GM12865 (cell line): ENCODE results near the gene RNF182.
"Not testable (repeated sequence)": the region's sequence is repeated elsewhere in the genome, so short reads cannot be mapped to it uniquely, and the experiment has no call there.

ENCODE experiments used
- DNase-seq: peaks from one replicate; pipeline ENCODE4 v3.0.0; 2010; ENCODE audit warnings: low read depth
- H3K4me3 ChIP-seq: 2 replicates; pipeline ENCODE4 v1.5.1; 2011; ENCODE audit warnings: mild to moderate bottlenecking, low read depth, low read length, control low read depth
- CTCF ChIP-seq: IDR thresholded peaks from 2 replicates; pipeline ENCODE4 v1.5.1; 2011; ENCODE audit warnings: low read length, control low read depth, low read depth, inconsistent platforms; ENCODE audit not compliant: insufficient read depth; ENCODE audit errors: missing control alignments

The RNF182 gene

GRCh38 chr6:13926378-13926777, 1.6 kb downstream of the RNF182 start:
- no peak overlapping the region for H3K4me3 ChIP-seq
- no peak for DNase-seq
- no peak for TF ChIP-seq CTCF

- no peak for DNase-seq
- TF ChIP-seq CTCF: no peak
- no peak overlapping the region for H3K4me3 ChIP-seq
Measured at GRCh38 chr6:13927203-13927602, 2.5 kb downstream of the RNF182 start.

GRCh38 chr6:13929196-13929595, 4.4 kb downstream of the RNF182 start:
- DNase-seq: no peak
- TF ChIP-seq CTCF: no peak
- H3K4me3 ChIP-seq: no peak overlapping the region

GRCh38 chr6:13931797-13932402, 7.1 kb downstream of the RNF182 start:
- DNase-seq: no peak
- TF ChIP-seq CTCF: no peak
- no peak overlapping the region for H3K4me3 ChIP-seq

DNA sequence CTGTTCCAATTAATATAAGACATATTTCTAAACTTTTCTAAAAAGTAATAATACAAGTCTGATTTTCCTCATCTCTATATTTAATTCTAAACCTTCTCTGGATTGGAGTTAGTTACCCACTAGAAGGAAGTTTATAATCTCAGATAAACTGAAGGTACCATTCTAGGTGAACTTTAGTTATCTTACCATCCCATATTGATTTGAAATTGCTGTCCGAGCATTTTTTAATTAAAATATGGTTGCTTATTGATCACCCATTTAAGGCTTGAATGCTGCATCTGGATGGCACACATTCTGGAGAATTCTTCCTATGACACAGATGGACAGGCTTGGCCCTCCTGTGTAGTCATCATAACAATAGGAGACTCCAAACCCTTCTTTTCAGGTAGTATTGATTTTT, 8.0 kb downstream of the RNF182 start:
- no peak for TF ChIP-seq CTCF
- DNase-seq: no peak
- H3K4me3 ChIP-seq: no peak overlapping the region

- DNase-seq: no peak
- H3K4me3 ChIP-seq: no peak overlapping the region
- TF ChIP-seq CTCF: no peak
Measured at GRCh38 chr6:13934721-13935120, 10.0 kb downstream of the RNF182 start.

DNA sequence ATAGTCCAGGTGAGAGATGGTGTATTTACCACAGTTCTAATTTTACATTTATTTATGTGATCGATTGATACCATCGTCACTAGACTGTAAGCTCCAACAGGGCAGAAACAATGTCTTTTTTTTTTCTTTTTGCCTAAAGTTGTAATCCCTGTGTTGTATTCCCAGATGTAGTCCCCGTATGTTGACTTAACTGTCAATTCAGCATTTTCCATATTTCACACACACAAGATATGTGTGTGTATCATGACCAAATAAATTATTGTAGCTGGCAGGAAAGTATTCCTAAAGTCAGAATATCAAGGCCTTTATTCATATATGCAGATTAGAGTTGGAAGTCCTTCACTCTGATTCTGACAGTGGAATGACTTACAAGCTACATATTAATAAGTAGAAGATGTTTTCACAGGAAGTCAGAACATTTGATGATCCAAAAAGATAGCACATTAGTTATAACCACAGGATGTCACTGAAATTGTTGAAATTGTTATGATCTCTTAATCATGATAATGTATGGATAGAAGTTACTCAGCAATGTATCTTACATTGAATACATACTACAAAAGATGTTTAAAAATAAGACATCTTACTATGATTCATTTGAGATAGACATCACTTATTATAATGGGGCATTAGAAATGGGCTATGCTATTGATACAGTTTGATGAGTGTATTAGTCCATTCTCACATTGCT, 10.6 kb downstream of the RNF182 start:
- TF ChIP-seq CTCF: no peak
- H3K4me3 ChIP-seq: no peak overlapping the region
- no peak for DNase-seq

- DNase-seq: not testable (repeated sequence)
Measured at GRCh38 chr6:13935881-13936261, 11.1 kb downstream of the RNF182 start.

More at GRCh38 chr6:13935881-13936261, 11.1 kb downstream of the RNF182 start:
- H3K4me3 ChIP-seq: not testable (repeated sequence)
